ENCODE data around the gene KMT2E.

The KMT2E gene

GRCh38 chr7:105079348-105079747 lies 65.3 kb downstream of the KMT2E start:
- no peak for DNase-seq (ENCODE audit: low read depth in 2 of 2)

- DNase-seq (ENCODE audit: low read depth in 2 of 2), result no peak
Measured at GRCh38 chr7:105084581-105084980, 70.6 kb downstream of the KMT2E start.

DNA sequence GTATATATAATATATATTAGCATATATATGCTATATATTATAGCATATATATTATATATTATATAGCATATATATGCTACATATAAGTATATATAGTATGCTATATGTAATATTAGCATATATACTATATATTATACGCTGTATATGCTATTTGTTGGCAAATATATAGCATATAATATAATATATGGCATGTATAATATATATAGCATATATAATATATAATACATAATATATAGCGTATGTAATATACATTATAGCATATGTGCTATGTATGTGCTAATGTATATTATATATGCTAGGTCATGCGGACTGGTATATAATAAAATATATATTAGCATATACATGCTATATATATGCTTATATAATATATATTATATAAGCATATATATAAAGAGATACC lies 72.8 kb downstream of the KMT2E start:
- no peak for DNase-seq (ENCODE audit: low read depth in 2 of 2)

DNA sequence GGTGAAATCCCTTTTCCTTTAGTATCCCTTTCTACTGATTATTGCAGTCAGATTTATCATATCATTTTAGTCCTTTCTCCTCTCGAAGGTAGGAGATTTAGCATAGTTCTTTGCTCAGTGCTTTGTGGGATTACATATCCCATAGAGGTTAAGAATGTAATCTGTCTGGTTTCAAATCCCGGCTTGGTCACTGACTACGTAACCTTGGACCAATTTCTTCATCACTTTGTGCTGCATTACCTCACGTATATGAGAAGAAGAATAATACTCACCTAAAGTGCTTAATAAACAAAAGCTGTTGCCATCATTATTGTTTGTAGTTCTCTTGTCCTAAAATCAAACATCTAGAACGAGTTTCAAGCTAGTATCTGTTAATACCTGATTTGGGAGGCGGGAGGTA lies 74.0 kb downstream of the KMT2E start:
- DNase-seq (ENCODE audit: low read depth in 2 of 2), result no peak

- DNase-seq (ENCODE audit: low read depth in 2 of 2), result no peak
Measured at GRCh38 chr7:105088456-105088855, 74.5 kb downstream of the KMT2E start.

DNA sequence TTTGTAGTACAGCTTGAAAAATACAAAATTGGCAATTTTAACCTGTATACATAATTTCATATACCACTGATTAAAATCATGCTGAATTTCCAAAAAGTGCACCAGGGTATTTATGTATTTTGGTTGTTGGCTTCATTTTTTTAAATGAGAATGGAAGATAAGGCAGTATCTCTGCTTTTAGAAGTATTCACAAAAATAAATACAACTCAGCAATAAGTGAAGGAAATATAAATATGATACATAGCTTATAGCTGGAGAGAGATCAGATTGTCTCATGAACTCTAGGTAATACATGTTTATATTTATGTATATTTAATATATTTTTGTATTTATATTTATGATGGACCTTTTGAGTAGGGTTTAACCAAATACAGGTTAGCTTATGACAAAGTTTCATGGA lies 81.0 kb downstream of the KMT2E start:
- no peak for DNase-seq (ENCODE audit: low read depth in 2 of 2)

- no peak for DNase-seq (ENCODE audit: low read depth in 2 of 2)
Measured at GRCh38 chr7:105096306-105096705, 82.3 kb downstream of the KMT2E start.

- no peak for DNase-seq (ENCODE audit: low read depth in 2 of 2)
Measured at GRCh38 chr7:105097619-105098018, 83.6 kb downstream of the KMT2E start.

DNA sequence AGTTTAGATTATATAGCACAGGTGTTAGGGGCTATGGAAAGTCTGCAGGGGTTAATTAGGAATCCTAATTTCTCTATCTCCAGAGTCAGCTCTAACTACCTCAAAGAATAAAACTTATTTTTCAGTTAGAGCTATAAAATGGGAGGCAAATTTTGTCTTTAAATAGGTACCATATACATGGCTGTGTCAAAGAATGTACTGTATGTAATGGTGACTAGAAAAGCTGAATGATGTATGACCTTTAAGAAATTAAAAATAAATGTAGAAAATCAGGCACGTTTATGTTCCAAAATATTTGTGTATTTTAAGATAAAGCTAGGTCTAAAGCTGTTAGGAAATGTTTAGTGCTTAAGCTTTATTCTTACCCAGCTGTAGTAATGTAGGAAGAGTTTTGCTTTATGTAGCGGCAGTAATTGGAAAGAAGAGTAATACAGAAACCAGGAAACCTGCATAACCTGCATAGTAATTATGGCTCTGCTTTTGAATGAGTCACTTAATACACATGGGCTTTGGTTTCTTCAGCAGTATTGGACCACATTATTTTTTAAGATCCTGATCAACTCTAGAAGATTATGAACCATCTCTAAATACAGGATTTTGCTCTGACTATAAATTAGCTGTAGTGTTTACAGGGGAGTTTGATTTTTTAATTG lies 85.0 kb downstream of the KMT2E start:
- DNase-seq (ENCODE audit: low read depth in 2 of 2), result no peak

DNA sequence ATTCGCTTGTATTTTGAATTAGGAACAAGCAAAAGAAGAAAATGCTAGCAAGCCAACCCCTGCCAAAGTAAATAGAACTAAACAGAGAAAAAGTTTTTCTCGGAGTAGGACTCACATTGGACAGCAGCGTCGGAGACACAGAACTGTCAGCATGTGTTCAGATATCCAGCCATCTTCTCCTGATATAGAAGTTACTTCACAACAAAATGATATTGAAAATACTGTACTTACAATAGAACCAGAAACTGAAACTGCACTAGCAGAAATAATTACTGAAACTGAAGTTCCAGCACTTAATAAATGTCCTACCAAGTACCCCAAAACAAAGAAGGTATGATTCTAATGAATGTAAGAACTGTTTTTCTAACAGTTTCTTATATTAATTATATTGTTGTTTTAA lies 87.9 kb downstream of the KMT2E start:
- DNase-seq (ENCODE audit: low read depth in 2 of 2), result no peak

DNA sequence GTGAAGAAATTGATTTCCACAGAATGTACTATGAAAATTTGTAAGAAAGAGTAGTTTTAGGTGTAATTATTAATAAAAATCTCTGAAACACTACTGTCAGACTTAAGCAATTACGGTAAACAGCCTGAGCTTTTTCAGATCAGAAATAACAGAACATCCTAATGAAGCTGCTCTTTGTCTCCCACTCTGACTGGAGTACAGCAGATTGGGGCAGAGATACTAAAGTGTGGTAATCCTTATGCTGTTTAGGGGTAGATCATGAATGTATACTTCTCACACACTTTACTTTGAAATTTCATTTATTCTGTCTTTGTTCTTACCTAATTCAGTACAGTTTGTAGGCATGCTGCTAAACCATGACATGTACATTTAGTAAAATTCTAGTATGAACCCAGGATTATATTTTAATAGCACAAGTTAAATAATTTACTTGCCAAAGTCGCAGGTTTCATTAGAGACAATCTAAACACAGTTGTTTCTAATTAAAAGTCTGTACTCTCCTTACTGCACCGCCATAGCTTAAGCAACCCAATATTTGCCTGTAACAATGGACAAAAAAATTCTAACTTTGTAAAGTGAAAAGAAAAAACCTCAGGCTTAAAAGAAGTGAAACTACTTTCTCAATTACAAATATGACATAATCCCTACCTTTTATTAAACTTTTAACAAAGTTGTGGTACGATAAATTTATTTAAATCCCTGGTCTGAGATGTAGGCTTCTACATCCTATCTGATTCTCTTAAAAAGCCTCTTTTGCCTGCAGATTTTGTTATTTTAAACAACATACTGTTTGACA lies 88.8 kb downstream of the KMT2E start:
- no peak for DNase-seq (ENCODE audit: low read depth in 2 of 2)

DNA sequence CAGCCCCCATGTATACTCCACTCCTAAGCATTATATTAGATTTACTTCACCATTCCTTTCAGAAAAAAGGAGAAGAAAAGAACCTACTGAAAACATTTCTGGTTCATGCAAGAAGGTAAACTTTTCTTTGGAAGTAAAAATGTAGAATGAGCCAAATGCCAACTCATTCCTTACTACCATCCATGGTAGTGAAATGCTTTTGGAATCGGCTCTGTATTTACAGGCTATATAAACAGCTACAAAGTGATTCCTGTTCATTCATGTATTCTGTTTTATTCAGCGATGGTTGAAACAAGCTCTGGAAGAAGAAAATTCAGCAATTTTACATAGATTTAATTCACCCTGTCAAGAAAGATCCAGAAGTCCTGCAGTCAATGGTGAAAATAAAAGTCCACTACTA lies 91.6 kb downstream of the KMT2E start:
- no peak for DNase-seq (ENCODE audit: low read depth in 2 of 2)

DNA sequence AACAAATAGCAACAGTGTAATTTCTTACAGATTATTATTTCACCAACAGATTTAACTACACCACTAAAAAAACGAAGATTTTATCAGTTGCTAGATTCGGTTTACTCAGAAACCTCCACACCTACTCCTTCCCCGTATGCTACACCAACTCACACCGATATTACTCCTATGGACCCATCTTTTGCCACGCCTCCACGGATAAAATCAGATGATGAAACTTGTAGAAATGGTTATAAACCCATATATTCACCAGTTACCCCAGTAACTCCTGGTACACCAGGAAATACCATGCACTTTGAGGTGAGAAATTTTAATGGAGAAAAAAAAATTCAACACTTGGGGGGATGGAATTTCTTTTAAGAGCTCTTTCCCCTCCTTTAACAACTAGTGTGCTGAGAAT lies 92.5 kb downstream of the KMT2E start:
- no peak for DNase-seq (ENCODE audit: low read depth in 2 of 2)

DNA sequence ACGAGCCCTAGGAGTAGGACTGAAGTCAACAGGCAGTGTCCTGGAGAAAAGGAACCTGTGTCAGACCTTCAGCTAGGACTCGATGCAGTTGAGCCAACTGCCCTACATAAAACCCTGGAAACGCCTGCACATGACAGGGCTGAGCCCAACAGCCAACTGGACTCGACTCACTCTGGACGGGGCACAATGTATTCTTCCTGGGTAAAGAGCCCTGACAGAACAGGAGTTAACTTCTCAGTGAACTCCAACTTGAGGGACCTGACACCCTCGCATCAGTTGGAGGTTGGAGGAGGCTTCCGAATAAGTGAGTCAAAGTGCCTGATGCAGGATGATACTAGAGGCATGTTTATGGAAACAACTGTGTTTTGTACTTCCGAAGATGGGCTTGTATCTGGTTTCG lies 93.5 kb downstream of the KMT2E start:
- no peak for DNase-seq (ENCODE audit: low read depth in 2 of 2)

- DNase-seq (ENCODE audit: low read depth in 2 of 2), result no peak
Measured at GRCh38 chr7:105112440-105113418, 98.7 kb downstream of the KMT2E start.

DNA sequence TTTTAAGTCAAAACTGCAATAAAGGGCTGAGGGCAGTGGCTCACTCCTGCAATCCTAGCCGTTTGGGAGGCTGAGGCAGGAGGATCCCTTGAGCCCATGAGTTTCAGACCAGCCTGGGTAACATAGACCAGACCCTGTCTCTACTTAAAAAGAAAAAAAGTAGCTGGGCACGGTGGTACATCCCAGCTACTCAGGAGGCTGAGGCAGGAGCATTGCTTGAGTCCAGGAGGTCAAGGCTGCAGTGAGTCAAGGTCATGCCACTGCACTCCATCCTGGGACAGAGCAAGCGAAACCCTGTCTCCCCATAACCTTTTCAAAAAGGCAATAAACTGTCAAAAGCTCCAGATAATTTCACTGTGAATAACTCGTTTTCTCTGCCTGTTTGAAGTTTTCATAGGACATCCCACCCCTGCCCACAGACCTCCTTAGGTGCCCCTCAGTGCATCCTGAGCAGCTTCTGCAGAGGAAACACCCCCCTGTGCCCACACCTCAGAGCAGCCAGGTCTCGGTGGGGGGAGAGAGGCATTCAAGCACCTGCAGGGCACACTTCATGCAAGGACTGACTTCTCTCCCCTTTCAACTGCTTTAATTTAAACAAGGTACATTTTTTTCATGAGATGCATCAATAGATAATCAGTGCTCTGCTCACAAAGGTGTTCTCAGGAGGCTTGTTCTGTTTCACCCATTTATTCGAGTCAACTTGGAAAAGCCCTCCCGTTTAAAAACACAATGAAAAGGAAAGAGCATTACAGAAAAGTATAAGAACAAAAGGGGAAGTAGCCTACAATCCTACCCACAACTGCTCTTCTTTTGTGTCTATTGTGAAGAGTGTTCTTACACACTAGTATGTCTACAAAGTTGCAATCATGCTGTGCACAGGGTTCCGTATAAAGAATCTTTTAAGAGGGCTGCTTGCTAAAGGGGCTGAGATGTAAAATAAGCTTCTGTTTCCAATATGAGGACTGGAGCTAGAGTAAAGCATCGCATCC lies 104.9 kb downstream of the KMT2E start:
- DNase-seq (ENCODE audit: low read depth in 2 of 2), result no peak

DNA sequence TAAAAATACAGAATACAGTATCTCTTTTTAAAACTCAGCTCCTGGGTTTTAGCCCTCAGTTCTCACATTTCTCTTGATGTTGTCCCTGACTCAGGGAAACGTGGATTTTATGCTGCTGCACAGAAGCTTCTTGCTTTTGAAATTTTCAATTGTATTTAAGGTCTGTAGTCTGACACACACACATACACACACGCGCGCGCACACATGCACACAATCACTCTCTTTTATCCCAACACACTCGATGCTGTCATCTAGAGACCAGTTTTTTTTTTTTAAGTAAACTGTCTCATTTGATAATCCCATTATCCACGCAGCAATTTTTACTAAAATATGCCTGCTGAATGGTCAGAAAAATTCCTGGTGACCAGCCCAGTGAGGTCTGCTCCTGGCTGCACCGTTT lies 108.6 kb downstream of the KMT2E start:
- no peak for DNase-seq (ENCODE audit: low read depth in 2 of 2)

DNA sequence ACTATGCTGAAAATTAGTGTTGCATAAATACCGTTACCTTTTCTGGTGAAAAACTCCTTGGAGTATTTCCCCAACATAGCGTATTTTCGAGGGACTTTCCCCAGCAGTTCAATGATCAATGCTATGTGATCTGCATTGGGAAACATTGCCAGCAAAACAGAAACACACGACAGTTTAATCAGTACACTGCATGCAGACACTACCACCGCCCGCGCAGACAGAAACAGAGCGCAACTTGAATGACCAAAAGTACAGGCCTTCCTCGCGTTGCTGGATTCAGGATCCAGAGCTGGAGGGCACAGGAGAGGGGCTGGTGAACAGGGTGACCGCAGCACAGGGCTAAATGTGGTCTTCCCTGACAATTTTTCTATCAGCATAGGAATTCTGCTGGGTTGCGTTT lies 111.7 kb downstream of the KMT2E start:
- no peak for DNase-seq (ENCODE audit: low read depth in 2 of 2)

- no peak for DNase-seq (ENCODE audit: low read depth in 2 of 2)
Measured at GRCh38 chr7:105126436-105126975, 112.5 kb downstream of the KMT2E start.

DNA sequence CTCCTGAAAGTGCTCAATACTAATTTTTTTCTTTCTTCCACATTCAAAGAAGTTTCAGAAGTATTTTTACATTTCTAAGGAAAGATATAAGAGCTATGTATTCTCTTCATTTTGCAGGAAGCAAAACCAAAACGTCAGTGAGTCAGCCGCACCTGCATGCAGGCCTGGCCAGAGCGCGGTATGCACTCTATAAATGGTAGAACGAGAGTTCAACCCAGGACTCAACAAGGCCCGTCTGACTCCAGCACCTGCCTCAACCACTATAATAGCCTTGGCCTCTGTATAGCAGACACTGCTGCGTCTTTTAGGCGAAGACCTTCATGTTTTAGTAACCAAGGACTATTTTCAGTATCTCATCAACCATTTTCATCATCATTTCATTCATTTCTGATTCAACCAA lies 113.2 kb downstream of the KMT2E start:
- no peak for DNase-seq (ENCODE audit: low read depth in 2 of 2)

- no peak for DNase-seq (ENCODE audit: low read depth in 2 of 2)
Measured at GRCh38 chr7:105130048-105130447, 116.0 kb downstream of the KMT2E start.

Measured in stimulated activated CD4-positive, alpha-beta T cell treated with anti-CD3 and anti-CD28 coated beads, Interleukin-4, amount 100 ng/mL, for 48 hours (primary cell).